NB4 (cell line): ENCODE results near the gene LRP1B.
"Not testable (repeated sequence)": the region's sequence is repeated elsewhere in the genome, so short reads cannot be mapped to it uniquely, and the experiment has no call there.

Experiments used
- DNase-seq: peaks from one replicate; pipeline ENCODE4 v3.0.0; 2010; ENCODE audit warnings: low read depth
- H3K4me3 ChIP-seq: one replicate; pipeline ENCODE4 v1.5.1; 2011; ENCODE audit warnings: mild to moderate bottlenecking, low read depth, low read length, moderate library complexity
- CTCF ChIP-seq: IDR thresholded peaks from one replicate; pipeline ENCODE4 v1.5.1; 2012; ENCODE audit warnings: low read depth, low read length
- MAX ChIP-seq: IDR thresholded peaks from 2 replicates; pipeline ENCODE4 v1.6.1; 2011; ENCODE audit warnings: low read depth, low read length
- MYC ChIP-seq: IDR thresholded peaks from 2 replicates; pipeline ENCODE4 v1.6.1; 2011; ENCODE audit warnings: low read depth, low read length
- POLR2A ChIP-seq: IDR thresholded peaks from 2 replicates; pipeline ENCODE4 v1.6.1; 2011; ENCODE audit warnings: mild to moderate bottlenecking; ENCODE audit not compliant: insufficient read length; ENCODE audit errors: extremely low read depth

The LRP1B gene

GRCh38 chr2:140551287-140551686 lies 1579.5 kb downstream of the LRP1B start:
- DNase-seq: no peak
- no peak for TF ChIP-seq CTCF
- TF ChIP-seq MAX: no peak
- no peak for TF ChIP-seq POLR2A
- TF ChIP-seq MYC: no peak
- no peak overlapping the region for H3K4me3 ChIP-seq

- DNase-seq: no peak
- no peak overlapping the region for H3K4me3 ChIP-seq
- TF ChIP-seq MYC (no peak), POLR2A (no peak), CTCF (no peak), MAX (no peak)
Measured at GRCh38 chr2:140550821-140551220, 1580.0 kb downstream of the LRP1B start.

- not testable (repeated sequence) for H3K4me3 ChIP-seq, DNase-seq
Measured at GRCh38 chr2:140544769-140545168, 1586.0 kb downstream of the LRP1B start.

GRCh38 chr2:140542627-140543026 lies 1588.2 kb downstream of the LRP1B start:
- no peak overlapping the region for H3K4me3 ChIP-seq
- no peak for TF ChIP-seq POLR2A
- TF ChIP-seq MYC: no peak
- TF ChIP-seq CTCF: no peak
- TF ChIP-seq MAX: no peak
- no peak for DNase-seq

GRCh38 chr2:140539242-140539875 lies 1591.5 kb downstream of the LRP1B start:
- DNase-seq: no peak
- TF ChIP-seq POLR2A (no peak), MAX (no peak), CTCF (no peak), MYC (no peak)
- H3K4me3 ChIP-seq: no peak overlapping the region

GRCh38 chr2:140529706-140530105 lies 1601.1 kb downstream of the LRP1B start:
- no peak for TF ChIP-seq POLR2A
- TF ChIP-seq CTCF: no peak
- no peak for TF ChIP-seq MAX
- TF ChIP-seq MYC: no peak
- no peak overlapping the region for H3K4me3 ChIP-seq
- no peak for DNase-seq
